Activated T-helper 1 cell treated with anti-CD3 and anti-CD28 coated beads, Interleukin-2, amount 50 U/mL, for 16 hours (primary cell): Measurements from ENCODE around the gene HPS5.

Source experiments
- DNase-seq, 2 donors: peaks; one replicate each; pipeline ENCODE4 v3.0.0-alpha.2; 2020; ENCODE audit warnings: low read depth in 1 of 2, low spot score in 1 of 2

The HPS5 gene

DNA sequence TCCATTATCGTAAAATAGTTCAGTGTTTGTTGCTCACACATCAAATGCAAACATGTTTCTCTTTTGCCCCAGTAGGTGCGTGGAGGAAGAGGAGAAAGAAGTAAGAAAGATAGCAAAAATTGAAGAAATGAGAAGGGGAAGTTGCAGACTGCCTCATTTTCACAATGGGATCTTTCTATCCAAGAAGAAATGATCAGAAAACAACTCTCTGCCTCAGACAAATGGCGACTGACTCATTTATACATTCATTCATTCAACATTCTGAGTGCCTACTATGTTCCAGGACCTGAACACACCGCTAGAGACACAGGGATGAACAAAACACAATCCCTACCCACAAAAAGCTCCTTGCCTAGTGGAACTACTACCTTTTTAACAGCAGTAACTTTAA, 367 bp downstream of the HPS5 start:
- no peak for DNase-seq

DNA sequence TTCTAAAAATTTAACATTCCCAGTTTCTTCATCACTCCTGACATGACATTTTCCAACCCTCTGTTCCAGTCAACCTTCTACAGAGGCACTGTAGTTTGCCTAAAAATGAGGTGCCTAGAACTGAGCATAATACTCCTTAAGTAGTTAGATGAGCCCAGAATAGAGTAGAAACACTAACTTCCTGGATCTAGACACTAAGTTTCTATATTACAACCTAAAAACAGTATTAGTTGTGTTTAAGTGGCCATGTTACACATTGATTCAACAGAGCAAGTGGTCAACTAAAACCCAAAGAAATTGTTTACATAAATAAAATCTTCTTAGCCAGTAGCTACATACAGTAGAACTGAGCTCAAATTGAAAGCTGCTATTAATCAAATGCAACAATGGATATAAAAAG, 1.3 kb downstream of the HPS5 start:
- DNase-seq = no peak

GRCh38 chr11:18319914-18320313, 2.0 kb downstream of the HPS5 start:
- no peak for DNase-seq

- no peak for DNase-seq
Observed at GRCh38 chr11:18317551-18317950, 4.4 kb downstream of the HPS5 start.

DNA sequence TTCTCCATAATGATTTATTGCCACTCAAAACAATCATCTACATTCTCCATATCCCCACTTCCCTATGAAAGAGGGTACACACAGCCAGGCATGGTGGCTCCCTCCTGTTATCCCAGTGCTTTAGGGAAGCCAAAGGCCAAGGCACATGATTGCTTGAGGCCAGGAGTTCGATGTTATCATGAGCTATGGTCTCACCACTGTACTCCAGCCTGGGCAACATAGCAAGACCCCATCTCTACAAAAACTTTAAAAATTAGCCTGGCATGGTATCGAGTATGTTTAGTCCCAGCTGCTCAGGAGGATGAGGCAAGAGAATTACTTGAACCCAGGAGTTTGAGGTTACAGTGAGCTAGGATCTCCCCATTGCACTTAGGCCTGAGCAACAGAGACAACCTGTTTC, 6.0 kb downstream of the HPS5 start:
- DNase-seq = no peak

- no peak for DNase-seq
Observed at GRCh38 chr11:18314784-18315523, 7.0 kb downstream of the HPS5 start.

GRCh38 chr11:18313965-18314763, 7.8 kb downstream of the HPS5 start:
- DNase-seq = no peak

- no peak for DNase-seq
Observed at GRCh38 chr11:18312663-18313420, 9.1 kb downstream of the HPS5 start.

GRCh38 chr11:18312012-18312411, 9.9 kb downstream of the HPS5 start:
- DNase-seq = no peak

GRCh38 chr11:18310800-18311340, 11.1 kb downstream of the HPS5 start:
- DNase-seq = no peak

GRCh38 chr11:18309691-18310090, 12.2 kb downstream of the HPS5 start:
- DNase-seq = no peak

DNA sequence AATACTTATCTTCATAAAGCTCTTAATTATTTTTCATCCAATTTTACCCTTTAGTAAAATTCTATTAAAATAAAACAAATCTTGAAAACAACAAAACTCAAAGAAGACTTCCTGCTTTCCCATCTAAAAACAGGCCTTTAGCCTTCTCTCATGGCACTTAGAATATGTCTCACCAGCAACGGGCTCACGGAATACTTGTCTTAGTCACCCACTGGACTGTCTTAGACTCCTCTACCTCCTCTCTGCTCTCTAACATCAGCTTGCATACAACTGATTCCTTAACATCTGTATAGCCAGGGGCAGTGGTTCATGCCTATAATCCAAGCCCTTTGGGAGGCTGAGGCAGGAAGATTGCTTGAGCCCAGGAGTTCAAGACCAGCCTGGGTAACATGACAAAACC, 13.7 kb downstream of the HPS5 start:
- no peak for DNase-seq

- DNase-seq = no peak
Observed at GRCh38 chr11:18307461-18308139, 14.3 kb downstream of the HPS5 start.

DNA sequence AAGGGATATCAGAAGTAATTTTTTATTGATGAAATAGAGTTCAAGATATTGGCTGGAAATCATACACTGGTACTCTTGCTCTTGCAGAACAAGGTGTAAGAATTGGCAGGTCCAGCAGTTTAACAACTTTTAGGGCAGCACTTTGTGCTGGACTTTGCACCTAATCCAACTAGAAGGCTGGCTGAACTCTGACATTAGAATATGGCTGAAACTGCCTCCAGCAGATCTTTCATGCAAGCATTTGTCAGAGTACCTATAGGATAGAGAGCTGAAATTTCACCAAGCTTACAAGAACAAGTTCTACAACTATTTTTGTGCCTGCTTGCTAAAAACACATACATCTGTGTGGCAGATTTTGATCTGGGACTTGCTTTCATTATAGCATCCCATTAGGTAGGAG, 17.2 kb downstream of the HPS5 start:
- no peak for DNase-seq

GRCh38 chr11:18299721-18300120, 22.2 kb downstream of the HPS5 start:
- DNase-seq = no peak

DNA sequence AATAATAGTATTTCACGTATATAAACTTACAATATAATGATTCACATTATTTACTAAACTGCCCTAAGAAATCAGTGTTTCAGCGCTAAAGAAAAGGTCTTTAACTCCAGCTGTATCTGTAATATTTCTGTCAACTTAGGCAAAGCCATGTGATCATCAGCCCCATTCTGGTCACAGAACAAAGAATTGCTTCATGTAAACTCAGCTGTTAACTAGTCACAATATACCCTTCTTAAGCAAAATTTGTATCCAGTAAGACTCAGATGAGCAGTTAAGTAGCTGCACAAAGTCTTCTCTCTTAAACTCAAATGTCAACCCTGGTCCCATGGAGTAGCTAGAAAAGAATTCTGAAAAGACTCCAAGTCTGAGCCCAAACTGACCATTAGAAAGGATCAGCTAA, 26.6 kb downstream of the HPS5 start:
- DNase-seq = no peak

DNA sequence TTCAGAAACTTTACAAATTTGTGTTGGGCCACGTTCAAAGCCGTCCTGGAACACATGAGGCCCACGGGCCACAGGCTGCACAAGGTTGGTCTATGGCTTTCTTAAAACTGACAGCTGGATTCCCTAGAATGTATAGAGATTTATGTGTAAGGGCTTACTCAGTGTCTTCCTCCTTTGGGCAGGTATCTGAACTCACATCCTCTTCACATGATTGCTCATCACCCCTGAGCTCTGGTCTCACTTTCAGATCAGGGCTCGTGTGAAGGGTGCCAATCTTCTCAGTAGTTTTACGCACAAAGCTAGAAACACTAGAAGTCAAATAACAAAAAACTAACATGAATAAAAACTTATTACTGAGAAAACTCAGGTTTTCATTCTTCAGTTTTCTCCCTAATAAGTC, 27.1 kb downstream of the HPS5 start:
- DNase-seq = no peak

GRCh38 chr11:18288911-18289310, 33.0 kb downstream of the HPS5 start:
- DNase-seq = no peak

- DNase-seq = no peak
Observed at GRCh38 chr11:18285841-18286240, 36.1 kb downstream of the HPS5 start.

- no peak for DNase-seq
Observed at GRCh38 chr11:18282626-18283025, 39.3 kb downstream of the HPS5 start.

DNA sequence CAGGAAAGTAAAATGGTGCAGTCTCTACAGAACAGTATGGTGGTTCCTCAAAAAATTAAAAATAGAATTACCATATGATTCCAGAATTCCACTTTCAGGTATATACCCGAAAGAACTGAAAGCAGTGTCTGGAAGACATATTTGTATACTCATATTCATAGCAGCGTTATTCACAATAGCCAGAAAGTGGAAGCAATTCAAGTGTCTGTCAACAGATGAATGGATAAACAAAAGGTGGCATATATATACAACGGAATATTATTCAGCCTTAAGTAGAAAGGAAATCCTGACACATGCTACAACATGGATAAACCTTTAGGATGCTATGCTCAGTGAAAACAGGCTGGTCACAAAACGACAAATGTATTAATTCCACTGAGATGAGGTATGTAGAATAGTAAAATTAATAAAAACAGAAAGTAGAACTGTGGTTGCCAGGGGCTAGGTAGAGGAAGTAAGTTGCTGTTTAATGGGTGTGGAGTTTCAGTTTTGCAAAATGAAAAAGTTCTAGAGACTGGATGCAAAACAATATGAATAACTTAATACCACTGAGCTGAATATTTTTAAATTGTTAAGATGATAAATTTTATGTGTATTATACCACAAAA, 41.4 kb downstream of the HPS5 start:
- no peak for DNase-seq
